ENCODE measurements around the gene GCG.

GCG gene

GRCh38 chr2:162126111-162126519 lies 25.9 kb downstream of the GCG start:
- no peak overlapping the region for H3K4me2 ChIP-seq
- H3K27ac ChIP-seq = no peak overlapping the region
- no peak for TF ChIP-seq CTCF (conservative IDR thresholded peaks at IDR 0.05; ENCODE audit: low read depth, low read length)

GRCh38 chr2:162125138-162125537 lies 26.9 kb downstream of the GCG start:
- Histone ChIP-seq H3K4me2 (no peak overlapping the region), H3K27me3 (ENCODE audit: insufficient read depth, low read depth) (no peaks in the 10 kb centered on the region), H3K9ac (no peak overlapping the region), H3K4me3 (IDR thresholded peaks at IDR 0.05; ENCODE audit: insufficient read depth, low read depth, low read length) (no peak overlapping the region), H3K27ac (no peak overlapping the region), H3K36me3 (ENCODE audit: insufficient read depth) (no peaks in the 10 kb centered on the region), H4K20me1 (ENCODE audit: insufficient read depth) (no peaks in the 10 kb centered on the region), H3K79me2 (ENCODE audit: insufficient read depth, low read depth) (no peaks in the 10 kb centered on the region), H3K4me1 (ENCODE audit: low read depth, poor library complexity, severe bottlenecking) (no peaks in the 10 kb centered on the region), H2AFZ (ENCODE audit: low read depth) (no peak overlapping the region)
- no peak for TF ChIP-seq CTCF (conservative IDR thresholded peaks at IDR 0.05; ENCODE audit: low read depth, low read length)

More at GRCh38 chr2:162126111-162126519, 25.9 kb downstream of the GCG start:
- Histone ChIP-seq H3K4me1 (ENCODE audit: low read depth, poor library complexity, severe bottlenecking) (no peaks in the 10 kb centered on the region), H3K79me2 (ENCODE audit: insufficient read depth, low read depth) (no peaks in the 10 kb centered on the region), H3K27me3 (ENCODE audit: insufficient read depth, low read depth) (no peaks in the 10 kb centered on the region), H3K36me3 (ENCODE audit: insufficient read depth) (no peaks in the 10 kb centered on the region), H3K9ac (no peak overlapping the region), H3K4me3 (IDR thresholded peaks at IDR 0.05; ENCODE audit: insufficient read depth, low read depth, low read length) (no peak overlapping the region), H4K20me1 (ENCODE audit: insufficient read depth) (no peaks in the 10 kb centered on the region), H2AFZ (ENCODE audit: low read depth) (no peak overlapping the region)

GRCh38 chr2:162123806-162124758 lies 28.0 kb downstream of the GCG start:
- TF ChIP-seq CTCF (conservative IDR thresholded peaks at IDR 0.05; ENCODE audit: low read depth, low read length) = peak; percentile 82
- H4K20me1 ChIP-seq (ENCODE audit: insufficient read depth) = no peaks in the 10 kb centered on the region
- H3K4me1 ChIP-seq (ENCODE audit: low read depth, poor library complexity, severe bottlenecking) = no peaks in the 10 kb centered on the region
- no peak overlapping the region for H3K4me3 ChIP-seq (IDR thresholded peaks at IDR 0.05; ENCODE audit: insufficient read depth, low read depth, low read length)
- H2AFZ ChIP-seq (ENCODE audit: low read depth) = no peak overlapping the region
- H3K79me2 ChIP-seq (ENCODE audit: insufficient read depth, low read depth) = no peaks in the 10 kb centered on the region
- no peaks in the 10 kb centered on the region for H3K27me3 ChIP-seq (ENCODE audit: insufficient read depth, low read depth)
- no peaks in the 10 kb centered on the region for H3K36me3 ChIP-seq (ENCODE audit: insufficient read depth)
- no peak overlapping the region for H3K4me2 ChIP-seq
- no peak overlapping the region for H3K27ac ChIP-seq
- H3K9ac ChIP-seq = no peak overlapping the region

- no peak overlapping the region for H3K9ac ChIP-seq
- no peaks in the 10 kb centered on the region for H3K36me3 ChIP-seq (ENCODE audit: insufficient read depth)
- H4K20me1 ChIP-seq (ENCODE audit: insufficient read depth) = no peaks in the 10 kb centered on the region
- H3K4me1 ChIP-seq (ENCODE audit: low read depth, poor library complexity, severe bottlenecking) = no peaks in the 10 kb centered on the region
- no peaks in the 10 kb centered on the region for H3K27me3 ChIP-seq (ENCODE audit: insufficient read depth, low read depth)
- H3K79me2 ChIP-seq (ENCODE audit: insufficient read depth, low read depth) = no peaks in the 10 kb centered on the region
- no peak overlapping the region for H2AFZ ChIP-seq (ENCODE audit: low read depth)
- H3K4me3 ChIP-seq (IDR thresholded peaks at IDR 0.05; ENCODE audit: insufficient read depth, low read depth, low read length) = no peak overlapping the region
- TF ChIP-seq CTCF (conservative IDR thresholded peaks at IDR 0.05; ENCODE audit: low read depth, low read length) = no peak
- H3K27ac ChIP-seq = no peak overlapping the region
- H3K4me2 ChIP-seq = no peak overlapping the region
Measured at GRCh38 chr2:162118166-162119031, 33.6 kb downstream of the GCG start.

Measured in KMS-11 (cell line).